Activated CD4-positive, CD25-positive, alpha-beta regulatory T cell treated with anti-CD3 and anti-CD28 coated beads, Interleukin-2, amount 50 U/mL, for 16 hours (primary cell): ENCODE measurements around the gene FXN.
"Not testable (repeated sequence)": the region's sequence is repeated elsewhere in the genome, so short reads cannot be mapped to it uniquely, and the experiment has no call there.

Experiments
- DNase-seq: peaks from one replicate; pipeline ENCODE4 v3.0.0-alpha.2; 2020; ENCODE audit warnings: low read depth, low spot score

FXN gene

GRCh38 chr9:69103348-69103996, 67.9 kb downstream of the FXN start:
- not testable (repeated sequence) for DNase-seq

GRCh38 chr9:69104830-69105527, 69.4 kb downstream of the FXN start:
- no peak for DNase-seq

- no peak for DNase-seq
Observed at GRCh38 chr9:69107771-69108170, 72.2 kb downstream of the FXN start.

GRCh38 chr9:69108706-69109105, 73.2 kb downstream of the FXN start:
- not testable (repeated sequence) for DNase-seq

- no peak for DNase-seq
Observed at GRCh38 chr9:69109152-69109551, 73.6 kb downstream of the FXN start.

- DNase-seq, result not testable (repeated sequence)
Observed at GRCh38 chr9:69112646-69113045, 77.1 kb downstream of the FXN start.

- no peak for DNase-seq
Observed at GRCh38 chr9:69115621-69116020, 80.1 kb downstream of the FXN start.

- no peak for DNase-seq
Observed at GRCh38 chr9:69118656-69119055, 83.1 kb downstream of the FXN start.

GRCh38 chr9:69120380-69121154, 85.0 kb downstream of the FXN start:
- no peak for DNase-seq

GRCh38 chr9:69121155-69122081, 85.9 kb downstream of the FXN start:
- no peak for DNase-seq

GRCh38 chr9:69122082-69122548, 86.6 kb downstream of the FXN start:
- DNase-seq, result no peak

GRCh38 chr9:69122549-69123141, 87.1 kb downstream of the FXN start:
- no peak for DNase-seq

GRCh38 chr9:69130456-69131441, 95.2 kb downstream of the FXN start:
- DNase-seq, result no peak

- DNase-seq, result no peak
Observed at GRCh38 chr9:69131682-69132081, 96.1 kb downstream of the FXN start.

GRCh38 chr9:69132361-69132760, 96.8 kb downstream of the FXN start:
- DNase-seq, result no peak

- DNase-seq, result no peak
Observed at GRCh38 chr9:69134412-69134811, 98.9 kb downstream of the FXN start.

- DNase-seq, result no peak
Observed at GRCh38 chr9:69136185-69136584, 100.6 kb downstream of the FXN start.

- no peak for DNase-seq
Observed at GRCh38 chr9:69136779-69137178, 101.2 kb downstream of the FXN start.

GRCh38 chr9:69137311-69137710, 101.8 kb downstream of the FXN start:
- DNase-seq, result no peak

- DNase-seq, result no peak
Observed at GRCh38 chr9:69139596-69139995, 104.0 kb downstream of the FXN start.
